Right lobe of liver (tissue), 4 donors: ENCODE results near the gene NAPG.

Experiments used
- CTCF ChIP-seq, 4 donors: fragments of 200-600 bp in 3 of 4; fragments of 450-650 bp in 1 of 4; IDR thresholded peaks; one replicate each; pipeline versions ENCODE4 v1.5.1 to v1.8.0; 2016 to 2022; ENCODE audit warnings: antibody characterized with exemption in 4 of 4, mild to moderate bottlenecking in 2 of 4
- POLR2A ChIP-seq: fragments of 450-650 bp; IDR thresholded peaks from one replicate; pipeline ENCODE4 v1.6.1; 2017; ENCODE audit warnings: antibody characterized with exemption, mild to moderate bottlenecking
- donor health status: DM: no; HTN: no; CAD: no.
- donor health status: DM: no; HTN: no; CAD: no.
- donor health status: DM: no; HTN: yes; CAD: no.

GRCh38 chr18:10590412-10590811 is 64.6 kb downstream of the NAPG start:
- TF ChIP-seq CTCF (IDR thresholded peaks at IDR 0.05) = no peak
- no peak for TF ChIP-seq POLR2A
